Colon (tissue), 2 donors: ENCODE measurements around the gene ZBTB47.

Source experiments
- FAIRE-seq: peaks from 2 replicates; lab custom pipeline; 2012; peaks lifted over from hg19 to GRCh38; lab: Jason Lieb, UNC
- donor health status: control.
- donor health status: control.

ZBTB47 gene

DNA sequence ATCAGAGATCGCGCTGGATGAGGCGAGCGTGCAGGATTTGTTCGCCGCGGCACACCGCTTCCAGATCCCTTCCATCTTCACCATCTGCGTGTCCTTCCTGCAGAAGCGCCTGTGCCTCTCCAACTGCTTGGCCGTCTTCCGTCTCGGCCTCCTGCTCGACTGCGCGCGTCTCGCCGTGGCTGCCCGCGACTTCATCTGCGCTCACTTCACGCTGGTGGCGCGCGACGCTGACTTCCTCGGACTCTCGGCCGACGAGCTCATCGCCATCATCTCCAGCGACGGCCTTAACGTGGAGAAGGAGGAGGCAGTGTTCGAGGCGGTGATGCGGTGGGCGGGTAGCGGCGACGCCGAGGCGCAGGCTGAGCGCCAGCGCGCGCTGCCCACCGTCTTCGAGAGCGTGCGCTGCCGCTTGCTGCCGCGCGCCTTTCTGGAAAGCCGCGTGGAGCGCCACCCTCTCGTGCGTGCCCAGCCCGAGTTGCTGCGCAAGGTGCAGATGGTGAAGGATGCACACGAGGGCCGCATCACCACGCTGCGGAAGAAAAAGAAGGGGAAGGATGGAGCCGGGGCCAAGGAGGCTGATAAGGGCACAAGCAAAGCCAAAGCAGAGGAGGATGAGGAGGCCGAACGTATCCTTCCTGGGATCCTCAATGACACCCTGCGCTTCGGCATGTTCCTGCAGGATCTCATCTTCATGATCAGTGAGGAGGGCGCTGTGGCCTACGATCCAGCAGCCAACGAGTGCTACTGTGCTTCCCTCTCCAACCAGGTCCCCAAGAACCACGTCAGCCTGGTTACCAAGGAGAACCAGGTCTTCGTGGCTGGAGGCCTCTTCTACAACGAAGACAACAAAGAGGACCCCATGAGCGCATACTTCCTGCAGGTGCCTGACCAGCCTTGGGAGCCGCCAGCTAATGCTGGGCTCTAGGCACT, 32.7 kb downstream of the ZBTB47 start:
- no peak for FAIRE-seq

DNA sequence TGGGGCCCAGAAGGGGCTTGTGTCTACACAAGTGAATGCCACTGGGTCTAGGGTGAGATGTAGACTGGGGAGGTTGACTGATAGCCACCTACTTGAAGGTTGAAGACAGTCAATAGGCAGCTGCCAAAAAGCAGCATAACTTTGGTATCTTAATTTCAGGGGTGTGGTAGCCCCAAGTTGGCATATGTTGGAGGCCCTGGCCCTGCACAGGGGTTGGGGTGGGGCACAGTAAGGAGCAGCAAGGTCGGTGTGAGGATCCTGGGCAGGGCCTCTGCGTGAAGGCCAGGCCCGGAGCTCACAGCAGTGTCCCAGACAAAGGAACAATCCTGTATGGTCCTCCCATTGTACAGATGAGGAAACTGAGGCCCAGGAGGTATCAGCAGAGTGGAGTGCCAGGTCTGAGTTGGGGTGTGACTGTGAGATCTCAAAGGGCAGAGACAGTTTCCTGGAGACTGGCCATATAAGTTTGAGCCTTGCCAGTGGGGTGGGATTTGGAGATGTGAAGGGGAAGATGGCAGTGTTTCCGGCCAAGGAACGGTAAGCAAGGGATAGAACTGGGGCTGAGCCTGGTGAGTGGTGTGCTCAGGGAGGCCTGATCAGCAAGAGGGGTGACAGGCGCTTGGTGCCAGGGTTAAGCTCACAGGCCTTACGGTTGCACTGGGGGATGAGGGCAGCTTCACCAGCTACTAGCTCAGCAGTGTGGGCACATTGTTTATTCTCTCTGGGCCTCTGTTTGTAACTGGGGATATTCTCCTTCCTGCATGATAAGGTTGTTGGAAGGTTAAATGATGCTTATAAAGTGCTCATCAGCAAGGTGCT, 33.5 kb downstream of the ZBTB47 start:
- no peak for FAIRE-seq

DNA sequence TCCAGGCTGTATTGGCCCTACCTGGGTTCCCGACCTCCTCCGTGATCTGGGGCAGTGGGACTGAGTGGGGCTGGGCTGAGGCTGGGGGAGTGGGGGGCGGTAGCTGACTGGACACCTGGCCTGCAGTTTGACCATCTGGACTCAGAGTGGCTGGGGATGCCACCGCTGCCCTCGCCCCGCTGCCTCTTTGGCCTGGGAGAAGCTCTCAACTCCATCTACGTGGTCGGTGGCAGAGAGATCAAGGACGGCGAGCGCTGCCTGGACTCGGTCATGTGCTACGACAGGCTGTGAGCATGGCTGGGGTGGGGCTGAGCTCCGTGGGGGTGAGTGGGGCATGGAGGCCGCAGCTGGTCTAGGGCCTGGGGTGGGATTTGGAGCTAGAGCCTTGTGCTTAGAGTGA, 34.5 kb downstream of the ZBTB47 start:
- no peak for FAIRE-seq

DNA sequence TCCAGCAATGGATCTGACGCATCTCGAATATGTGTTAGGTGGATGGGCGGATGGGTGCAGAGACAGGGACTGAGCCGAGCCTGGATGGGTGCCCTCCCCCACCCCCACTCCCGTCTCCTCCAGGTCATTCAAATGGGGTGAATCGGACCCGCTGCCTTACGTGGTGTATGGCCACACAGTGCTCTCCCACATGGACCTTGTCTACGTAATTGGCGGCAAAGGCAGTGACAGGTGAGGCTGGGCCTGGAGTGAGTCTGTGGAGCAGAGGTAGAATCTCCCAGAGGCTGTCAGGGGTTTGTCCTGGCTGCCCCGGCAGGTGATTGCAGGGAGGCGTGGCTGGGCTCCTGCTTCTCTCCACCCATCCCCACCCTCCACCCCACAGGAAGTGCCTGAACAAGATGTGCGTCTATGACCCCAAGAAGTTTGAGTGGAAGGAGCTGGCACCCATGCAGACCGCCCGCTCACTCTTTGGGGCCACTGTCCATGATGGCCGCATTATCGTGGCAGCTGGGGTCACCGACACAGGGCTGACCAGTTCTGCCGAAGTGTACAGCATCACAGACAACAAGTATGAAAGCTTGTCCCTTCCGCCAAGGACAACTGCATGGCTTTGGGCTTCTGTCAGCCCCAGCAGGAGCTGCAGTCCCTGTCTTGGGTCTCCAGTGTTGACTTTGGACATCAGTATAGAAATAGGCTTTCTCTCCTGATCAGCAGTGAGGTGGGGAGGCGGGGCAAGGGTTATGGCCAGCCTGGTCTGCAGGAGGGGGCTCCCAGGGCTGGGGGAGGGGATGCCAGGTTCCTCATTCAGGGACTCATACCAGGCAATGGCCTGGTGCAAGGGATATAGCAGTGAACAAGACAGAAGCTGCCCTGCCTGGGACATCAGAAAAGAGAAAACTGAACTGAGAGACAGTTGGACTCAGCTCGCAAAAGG, 35.3 kb downstream of the ZBTB47 start:
- FAIRE-seq = no peak

DNA sequence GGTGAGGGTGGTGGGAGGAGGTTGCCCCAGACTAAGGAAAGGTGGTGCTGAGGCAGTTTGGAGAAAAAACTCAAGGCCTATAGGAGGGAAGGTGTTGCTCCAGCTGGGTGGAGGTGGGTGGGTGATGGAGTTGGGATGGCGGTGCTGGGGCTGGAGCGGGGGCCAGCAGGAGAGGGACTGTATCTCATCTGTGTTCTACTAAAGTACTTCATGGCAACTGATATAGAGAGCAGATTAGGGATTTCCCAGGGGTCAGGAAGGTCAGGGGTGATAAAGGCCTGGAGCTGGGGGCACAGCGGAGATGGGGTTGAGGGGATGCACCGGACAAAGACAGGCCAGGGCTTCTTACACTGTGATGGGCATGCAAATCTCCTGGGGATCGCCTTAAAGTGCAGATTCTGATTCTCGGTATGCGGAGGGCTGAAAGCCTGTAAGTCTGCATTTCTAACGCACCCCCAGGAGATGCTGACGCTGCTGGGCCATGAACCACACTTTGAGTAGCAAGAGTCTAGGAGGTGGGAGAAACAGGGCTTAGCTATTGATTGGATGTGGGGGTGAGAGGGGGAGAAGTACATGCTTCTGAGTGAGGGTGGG, 36.0 kb downstream of the ZBTB47 start:
- no peak for FAIRE-seq

DNA sequence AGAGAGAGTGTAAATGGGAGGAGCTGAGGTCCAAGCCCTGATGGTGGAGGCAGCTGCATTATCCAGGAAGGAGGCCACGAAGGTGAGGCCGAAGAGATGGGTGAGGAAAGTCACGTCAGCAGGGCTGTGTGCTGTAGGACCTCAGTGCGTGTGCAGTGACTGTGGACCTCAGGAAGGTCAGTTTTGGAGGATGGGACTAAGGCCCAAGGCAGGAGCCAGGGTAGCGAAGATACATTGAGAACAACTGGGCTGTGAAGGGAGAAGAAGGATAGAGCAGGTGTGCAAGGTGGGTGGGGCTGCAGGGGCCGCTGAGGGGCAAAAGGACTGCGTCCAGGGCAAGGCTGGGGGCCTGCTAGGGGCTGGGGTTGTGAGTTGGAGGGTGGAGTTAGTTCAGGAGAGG, 36.7 kb downstream of the ZBTB47 start:
- no peak for FAIRE-seq

DNA sequence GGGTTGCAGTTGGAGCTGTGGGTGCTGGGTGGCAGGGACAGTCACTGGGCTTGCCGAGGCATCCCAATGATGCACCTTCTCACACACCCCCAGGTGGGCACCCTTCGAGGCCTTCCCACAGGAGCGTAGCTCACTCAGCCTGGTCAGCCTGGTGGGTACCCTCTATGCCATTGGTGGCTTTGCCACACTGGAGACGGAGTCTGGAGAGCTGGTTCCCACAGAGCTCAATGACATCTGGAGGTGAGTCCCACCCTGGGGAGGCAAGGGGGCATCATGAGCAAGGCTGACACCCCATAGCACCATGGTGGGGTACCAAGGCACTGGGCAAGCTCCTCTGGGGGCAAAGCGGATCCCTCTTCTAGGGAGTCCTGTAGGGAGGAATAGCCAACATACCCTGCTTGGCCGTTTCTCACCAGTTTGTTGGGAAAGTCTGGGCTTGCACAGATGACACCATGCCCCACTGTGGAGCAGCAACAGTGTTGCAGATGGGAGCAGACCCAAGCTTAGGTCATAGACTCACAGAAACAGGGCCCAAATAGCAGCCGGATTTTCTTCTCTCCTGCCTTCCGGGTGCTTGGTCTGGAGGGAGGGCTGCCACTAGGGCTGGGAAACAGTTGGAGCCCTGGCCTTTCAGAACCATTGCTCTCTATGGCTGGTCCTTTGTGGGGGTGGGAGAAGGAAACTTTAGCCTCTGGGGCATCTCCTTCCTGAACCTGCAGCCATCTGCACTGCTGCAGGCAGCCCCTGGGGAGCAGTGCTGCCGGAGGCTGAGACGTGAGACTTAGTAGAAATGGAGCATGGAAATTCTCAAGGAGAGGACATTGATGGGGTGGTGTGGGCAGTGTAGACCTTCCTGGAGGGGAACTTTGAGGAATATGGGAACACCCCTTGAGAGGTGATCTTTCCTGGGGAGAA, 37.5 kb downstream of the ZBTB47 start:
- no peak for FAIRE-seq

DNA sequence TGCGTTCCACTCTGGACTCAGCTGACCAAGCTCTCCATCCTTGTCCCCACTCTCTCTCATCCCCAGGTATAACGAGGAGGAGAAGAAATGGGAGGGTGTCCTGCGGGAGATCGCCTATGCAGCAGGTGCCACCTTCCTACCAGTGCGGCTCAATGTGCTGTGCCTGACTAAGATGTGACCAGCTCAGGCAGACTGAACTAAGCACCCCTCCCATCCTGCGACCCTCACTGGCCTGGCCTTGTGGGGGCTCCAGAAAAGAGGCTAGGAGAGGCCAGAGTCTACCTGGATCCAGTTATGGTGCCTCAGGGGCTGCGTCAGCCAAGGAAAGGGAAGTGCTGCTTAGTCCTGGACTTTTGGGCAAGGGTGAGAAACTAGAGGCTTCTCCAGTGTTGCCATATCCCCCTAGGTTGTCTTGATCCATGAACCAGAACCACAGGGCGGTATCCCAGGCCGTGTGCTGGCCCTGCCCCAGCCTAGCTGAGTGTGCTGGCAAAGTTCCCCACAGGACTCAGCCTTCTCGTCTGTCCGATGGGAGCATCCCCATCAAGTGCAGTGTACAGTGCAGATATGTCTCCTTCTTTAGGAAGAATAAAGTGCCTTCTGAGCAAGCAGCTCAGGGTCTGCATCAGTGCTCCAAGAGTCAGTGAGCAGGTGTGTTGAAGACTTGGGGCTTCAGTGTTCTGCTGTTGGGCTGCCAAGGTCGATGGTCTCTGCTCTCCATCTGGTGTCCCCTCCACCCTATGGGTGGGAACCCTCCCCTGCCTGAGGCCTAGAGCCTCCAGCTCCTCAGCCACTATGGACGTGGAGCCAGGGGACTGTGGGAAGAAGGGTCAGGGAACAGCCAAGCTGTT, 38.5 kb downstream of the ZBTB47 start:
- FAIRE-seq = no peak

DNA sequence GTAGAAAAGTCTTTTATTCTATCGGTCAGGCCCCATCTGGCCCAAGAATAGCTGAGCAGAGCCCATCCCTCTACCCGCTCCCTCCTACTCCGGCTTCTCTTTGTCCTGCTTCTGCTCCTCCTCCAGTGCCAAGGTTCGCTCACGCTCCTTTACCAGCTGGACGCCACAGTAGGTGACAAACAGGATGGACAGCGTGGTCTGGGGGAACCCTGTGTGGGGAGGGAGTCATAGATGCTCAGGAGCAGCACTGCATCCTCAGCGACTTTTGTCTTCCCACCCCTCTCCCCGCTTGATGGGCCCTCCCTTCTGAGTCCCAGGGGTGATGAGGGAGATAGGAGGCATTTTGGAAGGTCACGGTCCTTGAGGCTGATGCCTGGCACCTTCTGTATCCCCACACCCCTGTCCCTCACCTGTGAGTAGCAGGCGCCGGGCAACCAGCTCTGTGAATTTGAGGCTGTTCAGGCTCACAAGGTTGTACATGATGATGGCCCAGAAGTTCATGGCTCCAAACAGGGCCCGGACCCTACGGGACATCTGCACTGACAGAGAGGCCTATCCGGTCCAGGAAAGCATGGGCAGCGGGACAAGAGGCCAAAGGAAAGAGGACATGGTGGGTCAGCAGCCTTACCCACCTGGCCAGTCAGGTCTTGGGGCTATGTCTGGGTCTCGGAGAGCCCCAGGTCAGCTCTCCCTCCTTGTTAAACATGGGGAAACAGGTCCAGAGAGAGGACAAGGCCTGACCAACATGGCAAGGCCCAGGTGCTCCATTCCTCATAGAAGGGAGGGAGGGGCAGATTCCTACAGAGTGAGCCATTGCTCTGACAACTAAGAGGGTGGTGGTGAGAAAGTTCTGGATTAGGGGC, 39.4 kb downstream of the ZBTB47 start:
- FAIRE-seq = no peak

DNA sequence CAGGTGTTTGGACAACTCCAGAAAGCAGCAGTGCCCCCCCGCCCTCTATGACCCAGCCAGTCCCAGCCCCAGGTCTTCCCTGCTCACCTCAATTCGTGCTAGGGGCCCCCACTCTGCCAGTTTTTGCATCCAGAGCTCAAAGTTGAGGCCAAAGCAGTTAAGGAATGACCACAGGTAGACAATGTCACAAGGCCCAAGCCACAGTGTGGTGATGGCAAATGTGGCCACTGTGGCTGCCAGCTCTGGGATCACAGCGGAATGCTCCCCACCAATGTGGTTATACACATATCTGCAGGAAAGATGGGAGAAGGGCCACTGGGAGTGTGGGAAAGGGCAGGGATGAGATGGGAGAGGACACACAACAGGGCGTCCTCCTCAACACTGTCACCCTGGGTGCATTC, 40.0 kb downstream of the ZBTB47 start:
- no peak for FAIRE-seq

DNA sequence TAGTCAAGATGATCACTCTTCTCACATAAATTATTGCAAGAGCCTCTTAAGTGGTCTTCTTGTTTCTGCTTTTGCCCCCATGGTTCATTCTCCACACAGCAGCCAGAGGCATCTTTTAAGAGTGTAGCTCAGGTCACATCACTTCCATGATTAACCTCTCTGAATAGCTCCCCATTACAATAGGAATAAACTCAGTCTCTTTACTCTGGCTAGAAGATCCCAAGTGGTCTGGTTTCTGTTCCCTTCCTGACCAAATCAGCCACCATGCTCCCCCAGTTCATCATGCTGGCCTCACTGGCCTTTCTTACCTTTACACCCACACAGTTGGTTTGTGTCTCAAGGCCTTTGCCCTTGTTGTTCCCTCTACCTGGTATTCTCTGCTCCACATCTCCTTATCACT, 40.9 kb downstream of the ZBTB47 start:
- no peak for FAIRE-seq

DNA sequence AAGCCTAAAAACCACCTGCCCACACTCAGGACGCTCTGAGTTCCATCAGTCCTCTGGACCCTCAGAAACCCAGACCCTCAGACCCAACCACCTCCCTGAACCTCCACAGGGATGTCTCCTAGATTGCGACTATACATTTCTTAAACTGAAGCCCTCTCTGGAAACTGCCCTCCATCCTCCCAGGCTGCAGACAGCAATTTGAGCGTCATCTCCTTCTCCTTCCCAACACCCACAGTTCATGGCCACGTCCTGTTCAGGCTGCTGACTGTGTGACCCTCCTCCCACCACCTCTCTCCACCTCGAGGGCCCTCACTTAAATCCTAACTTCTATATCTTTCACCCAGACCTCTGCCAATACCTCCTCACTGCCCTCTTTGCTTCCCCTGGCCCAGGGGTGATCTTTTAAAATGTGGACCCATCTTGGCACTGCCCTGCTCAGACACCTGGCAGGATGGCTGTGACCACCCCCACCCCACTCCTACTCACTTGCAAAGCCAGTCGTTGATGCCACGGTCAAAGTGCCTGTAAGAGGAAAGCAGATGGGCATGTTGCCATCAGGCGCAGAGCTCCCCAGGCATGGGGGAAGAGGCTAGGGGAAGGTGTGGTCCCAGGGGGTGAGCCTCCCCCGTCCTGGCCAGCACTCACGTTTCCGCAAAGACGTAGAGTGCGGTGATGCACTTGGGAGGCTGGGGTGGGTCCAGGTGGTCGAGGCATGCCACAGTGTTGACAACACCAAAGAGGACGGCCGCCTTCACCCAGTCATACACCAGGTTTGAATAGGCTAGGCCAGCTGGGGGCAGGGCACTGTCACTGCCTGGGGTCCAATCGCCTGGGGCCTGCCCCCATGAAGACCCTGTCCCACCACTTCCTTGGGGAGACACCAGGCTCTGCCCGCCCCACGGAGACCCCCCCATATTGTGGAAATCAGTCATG, 43.1 kb downstream of the ZBTB47 start:
- no peak for FAIRE-seq

DNA sequence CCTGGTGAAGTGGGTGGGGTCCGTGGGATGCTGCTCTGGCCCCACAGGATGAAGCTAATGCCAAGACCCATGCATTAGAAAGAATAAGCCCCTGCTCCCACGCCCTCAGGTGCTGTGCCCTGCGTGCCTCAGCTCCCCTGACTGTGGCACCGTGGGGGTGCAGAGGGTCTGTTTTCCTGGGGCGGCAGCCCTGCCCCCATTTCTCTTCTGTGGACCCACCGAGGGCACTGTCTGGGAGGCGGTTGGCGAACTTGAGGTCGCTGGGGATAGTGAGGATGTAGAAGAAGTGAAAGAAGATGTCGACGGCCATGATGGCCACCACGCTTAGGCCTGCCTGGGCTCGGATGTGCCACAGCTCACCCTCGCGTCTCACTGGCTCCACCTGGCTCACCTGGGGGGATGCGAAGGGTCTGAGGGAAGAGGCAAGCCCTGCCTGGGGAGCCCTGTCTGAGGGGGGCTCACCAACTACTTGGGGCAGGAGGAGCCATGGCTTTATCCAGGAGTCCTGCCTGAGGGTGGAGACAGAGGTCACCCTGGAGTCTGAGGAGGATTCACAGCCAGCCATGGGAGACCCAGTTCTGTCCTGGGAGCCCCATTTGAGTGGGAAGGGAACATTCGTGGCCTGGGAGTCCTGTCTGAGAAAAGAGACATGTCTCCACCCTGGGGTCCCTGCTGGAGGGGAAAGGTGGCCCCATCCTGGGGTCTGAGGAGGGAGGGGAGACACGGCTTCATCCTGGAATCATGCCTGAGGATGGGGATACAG, 44.0 kb downstream of the ZBTB47 start:
- no peak for FAIRE-seq

DNA sequence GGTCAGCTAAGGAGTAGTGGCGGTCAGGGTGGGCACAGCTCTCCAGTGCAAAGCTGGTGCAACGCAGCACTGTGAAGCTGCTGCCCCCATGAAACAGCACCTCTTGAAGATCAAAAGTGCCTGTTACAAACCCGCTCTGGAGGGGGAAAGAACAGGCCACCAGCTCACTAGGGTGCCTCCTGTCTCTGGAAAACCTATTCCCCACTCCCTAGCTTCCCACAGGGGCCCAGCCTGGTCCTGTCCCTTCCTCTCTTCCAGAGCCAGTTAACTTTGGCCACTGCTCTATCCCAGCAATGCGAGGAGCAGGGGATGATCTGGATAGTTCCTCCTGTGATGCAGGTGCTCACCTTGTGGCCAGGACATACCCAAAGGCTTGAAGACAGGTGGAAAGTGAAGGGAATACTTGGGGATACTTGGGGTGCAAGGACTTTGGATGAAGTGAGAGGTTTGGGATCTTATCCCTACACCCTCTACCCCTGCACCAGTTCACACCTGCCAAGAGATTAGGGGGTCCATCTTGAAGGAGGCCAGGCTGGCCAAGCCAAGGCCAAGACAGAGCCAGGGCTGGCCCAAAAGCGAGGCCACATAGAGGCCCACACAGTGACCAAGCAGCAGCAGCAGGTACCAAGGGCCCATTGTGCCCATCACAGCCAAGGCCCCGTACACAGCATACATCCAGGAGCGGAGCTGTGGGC, 44.9 kb downstream of the ZBTB47 start:
- no peak for FAIRE-seq

DNA sequence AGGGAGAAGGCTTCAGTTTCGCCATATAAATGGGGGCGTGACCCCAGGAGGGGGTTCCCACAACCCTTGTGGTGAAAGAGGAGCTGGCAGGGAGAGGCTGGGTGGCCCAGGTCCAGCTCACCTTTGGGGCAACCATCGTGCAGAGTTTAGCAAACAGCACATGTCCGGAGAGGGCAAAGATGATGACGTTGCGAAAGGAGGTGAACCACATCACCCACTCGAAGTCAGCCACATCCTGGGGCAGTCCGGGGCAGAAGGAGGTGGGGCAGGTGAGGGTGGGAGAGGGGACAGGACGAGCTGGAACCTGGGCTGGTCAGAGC, 45.4 kb downstream of the ZBTB47 start:
- FAIRE-seq = no peak

DNA sequence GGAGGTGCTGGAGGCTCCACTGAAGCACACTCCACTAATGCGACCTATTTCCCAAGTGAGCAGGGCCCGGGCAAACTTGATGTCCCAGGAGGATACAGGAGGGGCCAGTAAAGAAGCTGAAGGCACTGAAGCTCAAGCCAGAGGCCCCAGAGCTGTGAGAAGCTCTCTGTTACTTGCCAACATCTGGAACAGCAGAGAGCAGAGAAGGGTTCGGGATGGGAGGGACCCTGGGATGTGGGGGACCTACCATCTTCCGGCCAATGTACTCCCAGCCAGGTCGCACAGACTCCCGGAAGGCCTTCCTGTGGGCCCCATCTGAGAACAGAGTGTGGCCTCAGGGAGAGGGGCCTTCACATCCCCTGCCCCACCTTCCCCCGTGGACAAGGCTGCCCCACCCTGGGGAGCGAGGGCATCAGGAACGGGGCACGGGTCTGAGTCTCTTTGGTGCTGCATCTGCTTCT, 46.0 kb downstream of the ZBTB47 start:
- FAIRE-seq = no peak
